B cell (primary cell): ENCODE measurements around the gene MATN1. TPM values are rescaled to one million over a fixed set of nuclear protein-coding genes. Genes with fewer than 3 reads are reported as not detected.

ENCODE experiments used
- ATAC-seq: fragments of 200-7000 bp; cut with Tn5 transposase; one replicate; pipeline ENCODE4 v1.10.0; 2021; ENCODE audit warnings: low read depth, mild to moderate bottlenecking, moderate number of reproducible peaks, moderate library complexity
- CTCF ChIA-PET: fragments of 350-600 bp; sonication (Branson Sonifier 250); formaldehyde crosslinking; loops from one replicate; lab custom pipeline; 2021; ENCODE audit warnings: antibody characterized with exemption, inconsistent platforms; lab: Charles Lee
- POLR2A ChIA-PET: fragments of 350-600 bp; sonication (Branson Sonifier 250); formaldehyde crosslinking; loops from one replicate; lab custom pipeline; 2021; ENCODE audit warnings: antibody characterized with exemption; lab: Charles Lee
- DNase-seq: peaks from one replicate; pipeline ENCODE4 v3.0.0; 2013
- H2AFZ ChIP-seq: 2 replicates; pipeline ENCODE4 v1.6.1; 2012; ENCODE audit warnings: mild to moderate bottlenecking, low read depth, low read length; ENCODE audit not compliant: insufficient read depth, poor library complexity, severe bottlenecking
- H3K27ac ChIP-seq, 2 donors: 1 replicate in 1 of 2; 2 replicates in 1 of 2; pipeline ENCODE4 v1.5.1; 2012 to 2013; ENCODE audit warnings: low read length in 2 of 2, mild to moderate bottlenecking in 2 of 2, moderate library complexity in 1 of 2
- H3K27me3 ChIP-seq, 4 experiments: fragments of 200-600 bp in 1 of 4; sonication (generic) in 1 of 4; replicated peaks in 1 of 4; 1 replicate in 2 of 4; 2 replicates in 2 of 4; pipeline versions ENCODE4 v1.6.1 to v1.7.0; 2013 to 2016; ENCODE audit warnings: low read length in 3 of 4, mild to moderate bottlenecking in 2 of 4, mixed read lengths in 1 of 4, moderate library complexity in 1 of 4; ENCODE audit not compliant: insufficient read depth in 4 of 4, control insufficient read depth in 3 of 4; ENCODE audit errors: control extremely low read depth in 1 of 4
- H3K36me3 ChIP-seq, 2 experiments: replicated peaks in 1 of 2; 1 replicate in 1 of 2; 2 replicates in 1 of 2; pipeline versions ENCODE4 v1.6.1 to v1.7.1; 2013; ENCODE audit warnings: low read length in 1 of 2; ENCODE audit not compliant: insufficient read depth in 2 of 2, control insufficient read depth in 1 of 2; ENCODE audit errors: control extremely low read depth in 1 of 2, extremely low read depth in 1 of 2
- H3K4me1 ChIP-seq, 2 donors: fragments of 200-600 bp in 1 of 2; sonication (generic) in 1 of 2; 1 replicate in 1 of 2; 2 replicates in 1 of 2; pipeline versions ENCODE4 v1.5.1 to v1.6.1; 2013 to 2017; ENCODE audit warnings: low read length in 2 of 2; ENCODE audit not compliant: control insufficient read depth in 2 of 2, insufficient read depth in 2 of 2
- H3K4me2 ChIP-seq: replicated peaks from 2 replicates; pipeline ENCODE3; 2012; ENCODE audit warnings: mild to moderate bottlenecking, low read depth, low read length; ENCODE audit not compliant: poor library complexity, severe bottlenecking
- H3K4me3 ChIP-seq, 5 experiments: fragments of 200-600 bp in 1 of 5; sonication (generic) in 1 of 5; 1 replicate in 3 of 5; 2 replicates in 2 of 5; pipeline versions ENCODE4 v1.5.1 to v1.7.0; 2011 to 2016; ENCODE audit warnings: low read length in 4 of 5, mild to moderate bottlenecking in 4 of 5, low read depth in 2 of 5, control low read depth in 1 of 5, moderate library complexity in 1 of 5; ENCODE audit not compliant: insufficient read depth in 1 of 5; ENCODE audit errors: control extremely low read depth in 1 of 5, extremely low read depth in 1 of 5
- H3K79me2 ChIP-seq: fragments of 200-600 bp; sonication (generic); one replicate; pipeline ENCODE4 v1.6.0; 2016; ENCODE audit warnings: low read length; ENCODE audit not compliant: control insufficient read depth, insufficient read depth
- H3K9ac ChIP-seq: fragments of 200-600 bp; sonication (generic); 2 replicates; pipeline ENCODE4 v1.6.1; 2017; ENCODE audit warnings: mild to moderate bottlenecking, low read length, moderate library complexity
- H3K9me3 ChIP-seq, 3 donors: one replicate each; pipeline versions ENCODE4 v1.6.1 to v1.7.1; 2013; ENCODE audit warnings: low read length in 2 of 3; ENCODE audit not compliant: control insufficient read depth in 2 of 3, insufficient read depth in 1 of 3; ENCODE audit errors: control extremely low read depth in 1 of 3
- H4K20me1 ChIP-seq: 2 replicates; pipeline ENCODE4 v1.6.0; 2012; ENCODE audit warnings: mild to moderate bottlenecking, low read length; ENCODE audit not compliant: insufficient read depth, control insufficient read depth, poor library complexity, severe bottlenecking
- H3K27ac Mint-ChIP-seq: one replicate; pipeline ENCODE4 v1.8.0; 2021; ENCODE audit warnings: mixed read lengths
- H3K27me3 Mint-ChIP-seq: one replicate; pipeline ENCODE4 v1.8.0; 2021; ENCODE audit warnings: mixed read lengths
- H3K4me1 Mint-ChIP-seq: one replicate; pipeline ENCODE4 v1.8.0; 2021; ENCODE audit warnings: mixed read lengths
- H3K4me3 Mint-ChIP-seq: one replicate; pipeline ENCODE4 v1.8.0; 2021; ENCODE audit warnings: mixed read lengths
- H3K9me3 Mint-ChIP-seq: one replicate; pipeline ENCODE4 v1.8.0; 2022; ENCODE audit warnings: mixed read lengths; ENCODE audit not compliant: insufficient read depth
- CTCF ChIP-seq: fragments of 200-600 bp; IDR thresholded peaks from one replicate; pipeline ENCODE4 v1.8.0; 2022; ENCODE audit warnings: antibody characterized with exemption, mild to moderate bottlenecking
- EZH2 ChIP-seq: IDR thresholded peaks from 2 replicates; pipeline ENCODE4 v1.6.1; 2012; ENCODE audit warnings: borderline replicate concordance, low read depth, mild to moderate bottlenecking, moderate library complexity, low read length; ENCODE audit not compliant: insufficient read depth, poor library complexity, severe bottlenecking
- WGBS: methylation state at CpG from one replicate; pipeline ENCODE4 v1.1.5; 2013; ENCODE audit warnings: missing lambda C conversion rate; ENCODE audit not compliant: insufficient coverage; 5-methylcytosine and 5-hydroxymethylcytosine counted together
- intact Hi-C: fragments of 100-400 bp; cut with micrococcal nuclease; formaldehyde crosslinking; loops from one replicate; pipeline ENCODE4 v1.10.0; 2022
- polyA plus RNA-seq: library from polyadenylated mRNA; depleted of rRNA; stranded (reverse); fragments of >200 nt; gene quantifications from 2 replicates; pipeline ENCODE4 v1.2.3, GENCODE V29; 2012
- total RNA-seq, 2 donors: library from RNA; stranded (reverse); fragments of 120-200 nt in 1 of 2; gene quantifications; 1 replicate in 1 of 2; 2 replicates in 1 of 2; pipeline versions ENCODE4 v1.2.3 to v1.2.4, GENCODE V29; 2013 to 2022

Gene MATN1
- total and polyA plus RNA-seq, 2 donors (not counting 1 experiment from before 2014, with no cell fraction given), result 2.5 to 3.2 TPM

- peaks cover 100% of the 10 kb centered on the region for H3K79me2 ChIP-seq
- Mint-ChIP-seq H3K9me3 (no peaks in the 10 kb centered on the region), H3K27ac (peak overlapping the region; percentile 97), H3K4me3 (peak overlapping the region; percentile 89), H3K4me1 (peaks cover 99% of the 10 kb centered on the region), H3K27me3 (no peaks in the 10 kb centered on the region)
- H4K20me1 ChIP-seq, result peaks cover 80% of the 10 kb centered on the region
- H2AFZ ChIP-seq, result no peak overlapping the region
- H3K4me1 ChIP-seq, result peaks cover 99 to 100% of the 10 kb centered on the region in 2 donors
- ChIA-PET CTCF (interaction anchor here (6.7 to 38.6 kb wide), 4 partner anchors 7 to 33 kb away, joined by 70 to 769 read pairs (median 540); partner anchors contain the start of genes LAPTM5 and MATN1), POLR2A (interaction anchor here (1.0 to 10.4 kb wide), 5 partner anchors 8 to 32 kb away, joined by 3 to 152 read pairs (median 4); partner anchors contain the start of gene LAPTM5)
- DNase-seq (peak; percentile 41), ATAC-seq (no peak)
- TF ChIP-seq EZH2 (no peak), CTCF (no peak)
- intact Hi-C loops, result loop anchor here (2.0 kb wide), 1 partner anchor 15 kb away; no protein-coding TSS in a partner anchor
- peak overlapping the region; percentile 94 for H3K4me2 ChIP-seq
- H3K27ac ChIP-seq, result peak overlapping the region; percentile 98 to 100
- 61% methylated on average over 12 of the region's 17 CpGs for WGBS
- peak overlapping the region; percentile 44 for H3K9ac ChIP-seq
- H3K9me3 ChIP-seq, result no peaks in the 10 kb centered on the region
- no peaks in the 10 kb centered on the region for H3K27me3 ChIP-seq
- peak overlapping the region in 4 of 5 experiments; percentile 0 to 62 (median 24) for H3K4me3 ChIP-seq
- peaks cover 0 to 85% of the 10 kb centered on the region in 2 experiments for H3K36me3 ChIP-seq
Observed at GRCh38 chr1:30747033-30748008, 23.9 kb upstream of the MATN1 start.
